Testis (tissue), 2 donors: ENCODE measurements around the gene DOK1.

ENCODE experiments used
- POLR2A ChIP-seq: fragments of 450-650 bp; IDR thresholded peaks from one replicate; pipeline ENCODE4 v1.6.1; 2017; ENCODE audit warnings: antibody characterized with exemption, mild to moderate bottlenecking, moderate library complexity
- TF ChIP-seq, protein P1 (sequence below), 3 experiments: fragments of 450-650 bp in 2 of 3; fragments of 200-600 bp in 1 of 3; sonication (generic) in 1 of 3; IDR thresholded peaks; one replicate each; pipeline ENCODE4 v1.5.1; 2016 to 2019; ENCODE audit warnings: antibody characterized with exemption in 3 of 3, mild to moderate bottlenecking in 2 of 3, moderate library complexity in 1 of 3

GRCh38 chr2:74535440-74535965, 19.0 kb upstream of the DOK1 start:
- TF ChIP-seq, protein P1, sequence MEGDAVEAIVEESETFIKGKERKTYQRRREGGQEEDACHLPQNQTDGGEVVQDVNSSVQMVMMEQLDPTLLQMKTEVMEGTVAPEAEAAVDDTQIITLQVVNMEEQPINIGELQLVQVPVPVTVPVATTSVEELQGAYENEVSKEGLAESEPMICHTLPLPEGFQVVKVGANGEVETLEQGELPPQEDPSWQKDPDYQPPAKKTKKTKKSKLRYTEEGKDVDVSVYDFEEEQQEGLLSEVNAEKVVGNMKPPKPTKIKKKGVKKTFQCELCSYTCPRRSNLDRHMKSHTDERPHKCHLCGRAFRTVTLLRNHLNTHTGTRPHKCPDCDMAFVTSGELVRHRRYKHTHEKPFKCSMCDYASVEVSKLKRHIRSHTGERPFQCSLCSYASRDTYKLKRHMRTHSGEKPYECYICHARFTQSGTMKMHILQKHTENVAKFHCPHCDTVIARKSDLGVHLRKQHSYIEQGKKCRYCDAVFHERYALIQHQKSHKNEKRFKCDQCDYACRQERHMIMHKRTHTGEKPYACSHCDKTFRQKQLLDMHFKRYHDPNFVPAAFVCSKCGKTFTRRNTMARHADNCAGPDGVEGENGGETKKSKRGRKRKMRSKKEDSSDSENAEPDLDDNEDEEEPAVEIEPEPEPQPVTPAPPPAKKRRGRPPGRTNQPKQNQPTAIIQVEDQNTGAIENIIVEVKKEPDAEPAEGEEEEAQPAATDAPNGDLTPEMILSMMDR (IDR thresholded peaks at IDR 0.05), result no peak
- no peak for TF ChIP-seq POLR2A
